ENCODE results near the gene CCDC169.
"Not testable (repeated sequence)": the region's sequence is repeated elsewhere in the genome, so short reads cannot be mapped to it uniquely, and the experiment has no call there.

CCDC169 gene

GRCh38 chr13:36313047-36313969 lies 15.7 kb upstream of the CCDC169 start:
- no peak for DNase-seq

- no peak for DNase-seq
Measured at GRCh38 chr13:36310417-36311108, 12.9 kb upstream of the CCDC169 start.

- no peak for DNase-seq
Measured at GRCh38 chr13:36302289-36302688, 4.7 kb upstream of the CCDC169 start.

- DNase-seq, result not testable (repeated sequence)
Measured at GRCh38 chr13:36299469-36299868, 1.9 kb upstream of the CCDC169 start.

GRCh38 chr13:36298535-36299068 lies 988 bp upstream of the CCDC169 start:
- DNase-seq, result no peak

- no peak for DNase-seq
Measured at GRCh38 chr13:36294096-36294495, 3.5 kb downstream of the CCDC169 start.

GRCh38 chr13:36293497-36293896 lies 4.1 kb downstream of the CCDC169 start:
- DNase-seq, result no peak

- DNase-seq, result no peak
Measured at GRCh38 chr13:36288794-36289391, 8.7 kb downstream of the CCDC169 start.

- DNase-seq, result no peak
Measured at GRCh38 chr13:36286006-36286405, 11.6 kb downstream of the CCDC169 start.

GRCh38 chr13:36282821-36283432 lies 14.7 kb downstream of the CCDC169 start:
- DNase-seq, result no peak

- DNase-seq, result peak; percentile 54
Measured at GRCh38 chr13:36275190-36276002, 22.2 kb downstream of the CCDC169 start.

- no peak for DNase-seq
Measured at GRCh38 chr13:36273431-36273830, 24.2 kb downstream of the CCDC169 start.

- no peak for DNase-seq
Measured at GRCh38 chr13:36261976-36262375, 35.6 kb downstream of the CCDC169 start.

- DNase-seq, result no peak
Measured at GRCh38 chr13:36261011-36261410, 36.6 kb downstream of the CCDC169 start.

GRCh38 chr13:36259361-36260137 lies 38.1 kb downstream of the CCDC169 start:
- DNase-seq, result no peak

GRCh38 chr13:36258831-36259230 lies 38.8 kb downstream of the CCDC169 start:
- no peak for DNase-seq

- no peak for DNase-seq
Measured at GRCh38 chr13:36251526-36251925, 46.1 kb downstream of the CCDC169 start.

GRCh38 chr13:36251017-36251416 lies 46.6 kb downstream of the CCDC169 start:
- no peak for DNase-seq

- DNase-seq, result no peak
Measured at GRCh38 chr13:36248700-36249099, 48.9 kb downstream of the CCDC169 start.

GRCh38 chr13:36244990-36245389 lies 52.6 kb downstream of the CCDC169 start:
- no peak for DNase-seq

GRCh38 chr13:36244073-36244472 lies 53.5 kb downstream of the CCDC169 start:
- no peak for DNase-seq
